MCF 10A (cell line): ENCODE results near the gene C2orf81. TPM values are rescaled to one million over a fixed set of nuclear protein-coding genes. Genes with fewer than 3 reads are reported as not detected.

Experiments
- BruUV-seq: library from RNA; stranded (reverse); fragments of 400-500 nt; replicated peaks from 2 replicates; lab custom pipeline; 2021; lab: Mats Ljungman, UMichigan
- CTCF ChIA-PET: fragments of 300-600 bp; sonication (Branson Sonifier 250); formaldehyde crosslinking; extraction: SDS; loops from one replicate; lab custom pipeline; 2021; ENCODE audit warnings: antibody characterized with exemption, inconsistent platforms; lab: Yijun Ruan, JAX
- POLR2A ChIA-PET: fragments of 300-600, 350-650 bp; sonication (Branson Sonifier 250); formaldehyde crosslinking; extraction: SDS; loops from one replicate; lab custom pipeline; 2020; ENCODE audit warnings: antibody characterized with exemption, inconsistent platforms; lab: Yijun Ruan, JAX
- DNase-seq: peaks from one replicate; pipeline ENCODE4 v3.0.0-alpha.2; 2018; ENCODE audit not compliant: unreplicated experiment
- H3K27ac Mint-ChIP-seq: one replicate; pipeline ENCODE4 v1.8.0; 2022; ENCODE audit warnings: mild to moderate bottlenecking, low read depth, mixed read lengths; ENCODE audit not compliant: unreplicated experiment
- H3K27me3 Mint-ChIP-seq: one replicate; pipeline ENCODE4 v1.8.0; 2022; ENCODE audit warnings: mixed read lengths; ENCODE audit not compliant: insufficient read depth, unreplicated experiment
- H3K36me3 Mint-ChIP-seq: one replicate; pipeline ENCODE4 v1.8.0; 2022; ENCODE audit warnings: mild to moderate bottlenecking, moderate library complexity, mixed read lengths; ENCODE audit not compliant: insufficient read depth, unreplicated experiment
- H3K4me1 Mint-ChIP-seq: one replicate; pipeline ENCODE4 v1.8.0; 2022; ENCODE audit warnings: mixed read lengths; ENCODE audit not compliant: insufficient read depth, unreplicated experiment
- H3K4me3 Mint-ChIP-seq: one replicate; pipeline ENCODE4 v1.8.0; 2022; ENCODE audit warnings: mild to moderate bottlenecking, moderate library complexity, mixed read lengths; ENCODE audit not compliant: unreplicated experiment
- H3K9me3 Mint-ChIP-seq: one replicate; pipeline ENCODE4 v1.8.0; 2022; ENCODE audit warnings: mixed read lengths; ENCODE audit not compliant: unreplicated experiment
- CTCF ChIP-seq: fragments of 200-600 bp; IDR thresholded peaks from one replicate; pipeline ENCODE4 v1.8.0; 2022; ENCODE audit warnings: antibody characterized with exemption, mild to moderate bottlenecking; ENCODE audit not compliant: unreplicated experiment
- intact Hi-C: fragments of 100-400 bp; cut with micrococcal nuclease; formaldehyde crosslinking; loops from 2 replicates; pipeline ENCODE4 v1.14.1; 2022
- total RNA-seq: library from RNA; stranded (reverse); gene quantifications from 2 replicates; pipeline ENCODE4 v1.2.3, GENCODE V29; 2022

The C2orf81 gene
- total RNA-seq, 1 experiment from 2014 or later, result 5.6 TPM

- no peak for TF ChIP-seq CTCF
- no peak overlapping the region for H3K4me3 Mint-ChIP-seq
- H3K36me3 Mint-ChIP-seq, result peaks cover under 1% of the 10 kb centered on the region
- intact Hi-C loops, result no loop called here
- no TSS peak for BruUV-seq
- DNase-seq, result no peak
- H3K4me1 Mint-ChIP-seq, result peaks cover 34% of the 10 kb centered on the region
- no peaks in the 10 kb centered on the region for H3K9me3 Mint-ChIP-seq
- POLR2A ChIA-PET, result no interaction called here
- CTCF ChIA-PET, result interaction anchor here (1.5 kb wide), 1 partner anchor 49 kb away, joined by 4 read pairs; no protein-coding TSS in a partner anchor
- H3K27ac Mint-ChIP-seq, result no peak overlapping the region
- H3K27me3 Mint-ChIP-seq, result no peaks in the 10 kb centered on the region
These were observed 37.4 kb downstream of the C2orf81 start for GRCh38 chr2:74384051-74384450.

GRCh38 chr2:74383254-74383653 is 38.2 kb downstream of the C2orf81 start:
- POLR2A ChIA-PET, result interaction anchor here (0.6 kb wide), 1 partner anchor 37 kb away, joined by 4 read pairs; no protein-coding TSS in a partner anchor
- H3K9me3 Mint-ChIP-seq, result no peaks in the 10 kb centered on the region
- peaks cover 34% of the 10 kb centered on the region for H3K4me1 Mint-ChIP-seq
- no TSS peak for BruUV-seq
- intact Hi-C loops, result no loop called here
- CTCF ChIA-PET, result interaction anchor here (0.8 kb wide), 2 partner anchors 8 to 18 kb away, joined by 3 to 6 read pairs; no protein-coding TSS in a partner anchor
- no peak overlapping the region for H3K4me3 Mint-ChIP-seq
- H3K27ac Mint-ChIP-seq, result peak overlapping the region; percentile 1
- no peak for TF ChIP-seq CTCF
- peak; percentile 66 for DNase-seq
- H3K27me3 Mint-ChIP-seq, result no peaks in the 10 kb centered on the region
- H3K36me3 Mint-ChIP-seq, result peaks cover 5% of the 10 kb centered on the region

- Mint-ChIP-seq H3K4me1 (peaks cover 34% of the 10 kb centered on the region), H3K27me3 (no peaks in the 10 kb centered on the region), H3K9me3 (no peaks in the 10 kb centered on the region), H3K36me3 (peaks cover 17% of the 10 kb centered on the region), H3K4me3 (no peak overlapping the region), H3K27ac (no peak overlapping the region)
- TF ChIP-seq CTCF, result no peak
- DNase-seq, result no peak
- ChIA-PET POLR2A (interaction anchor here (1.3 kb wide), 1 partner anchor 9 kb away, joined by 6 read pairs; no protein-coding TSS in a partner anchor), CTCF (interaction anchor here (0.7 to 1.7 kb wide), 6 partner anchors 9 to 205 kb away, joined by 3 to 12 read pairs (median 4); no protein-coding TSS in a partner anchor)
- intact Hi-C loops, result no loop called here
- no TSS peak for BruUV-seq
These were observed 39.7 kb downstream of the C2orf81 start for GRCh38 chr2:74381751-74382150.

GRCh38 chr2:74379851-74380789 is 41.3 kb downstream of the C2orf81 start, which contains the start of gene DCTN1:
DCTN1 (minus strand) TSS chr2:74380311; CDS start chr2:74380037, 274 bp downstream.
- no peak within 1 kb of the TSS for H3K27ac Mint-ChIP-seq
- H3K4me3 Mint-ChIP-seq, result peak within 1 kb of the TSS; percentile 43
- intact Hi-C loops, result no loop called here
- no peak for TF ChIP-seq CTCF
- H3K9me3 Mint-ChIP-seq, result no peaks in the 10 kb centered on the region
- H3K27me3 Mint-ChIP-seq, result no peaks in the 10 kb centered on the region
- BruUV-seq, result TSS peak; percentile 19
- ChIA-PET POLR2A (interaction anchor here (0.7 to 1.6 kb wide), 2 partner anchors 9 to 11 kb away, joined by 3 to 4 read pairs; no protein-coding TSS in a partner anchor), CTCF (interaction anchor here (0.6 to 2.4 kb wide), 6 partner anchors 12 to 553 kb away, joined by 3 to 13 read pairs (median 4); no protein-coding TSS in a partner anchor)
- peak; percentile 52 for DNase-seq
- H3K4me1 Mint-ChIP-seq, result peaks cover 34% of the 10 kb centered on the region
- H3K36me3 Mint-ChIP-seq, result peaks cover 20% of the 10 kb centered on the region
